Measurements from ENCODE around the gene SLC35C1. TPM values are rescaled to one million over a fixed set of nuclear protein-coding genes. Genes with fewer than 3 reads are reported as not detected.

SLC35C1 gene
- total and polyA plus RNA-seq, 2 of the 8 experiments (the other 6 are each of a cell fraction or from before 2014, with no cell fraction given): 4.6 to 10.6 TPM

- Histone ChIP-seq H3K9me3 (ENCODE audit: insufficient read depth in 2 of 2, low read depth in 1 of 2, low read length in 1 of 2) (no peaks in the 10 kb centered on the region), H3K27me3 (replicated peaks in 1 of 4; ENCODE audit: control insufficient read depth in 3 of 4, extremely low read depth in 1 of 4, insufficient read depth in 3 of 4, low read length in 3 of 4) (no peaks in the 10 kb centered on the region), H3K4ac (replicated peaks; ENCODE audit: insufficient read length, low read depth, low read length) (no peak overlapping the region), H2BK20ac (ENCODE audit: low read length) (no peak overlapping the region), H3K36me3 (ENCODE audit: control insufficient read depth in 2 of 4, insufficient read depth in 4 of 4, low read length in 3 of 4) (peaks cover 3 to 27% (median 9%) of the 10 kb centered on the region in 4 experiments; a peak in 5 of 8 replicates), H4K91ac (replicated peaks; ENCODE audit: insufficient read length, low read length) (no peak overlapping the region), H3K4me3 (ENCODE audit: extremely low read depth in 1 of 4, insufficient read depth in 2 of 4, low read depth in 3 of 4, low read length in 4 of 4) (no peak overlapping the region), H3K14ac (ENCODE audit: insufficient read length) (no peak overlapping the region), H2AFZ (ENCODE audit: low read length) (no peak overlapping the region), H3K56ac (replicated peaks; ENCODE audit: insufficient read length, low read depth, low read length) (no peak overlapping the region), H3K4me1 (replicated peaks in 1 of 4; ENCODE audit: control insufficient read depth in 3 of 4, insufficient read depth in 4 of 4, low read length in 3 of 4) (peaks cover 13 to 28% (median 17%) of the 10 kb centered on the region in 4 experiments), H2AK5ac (ENCODE audit: low read depth, low read length) (no peak overlapping the region), H3K4me2 (ENCODE audit: insufficient read depth in 1 of 2, low read depth in 2 of 2, low read length in 2 of 2) (peak overlapping the region; percentile 30 to 48; a peak in 3 of 4 replicates), H3K9ac (replicated peaks in 1 of 4; ENCODE audit: extremely low read depth in 1 of 4, low read depth in 3 of 4, low read length in 3 of 4) (no peak overlapping the region), H4K8ac (ENCODE audit: extremely low read depth, insufficient read depth, low read length) (no peak overlapping the region), H2BK15ac (ENCODE audit: low read length) (no peak overlapping the region; the same call in 1 of the 2 replicates), H3K27ac (ENCODE audit: low read depth, low read length) (no peak overlapping the region; the same call in 1 of the 2 replicates), H3K79me1 (ENCODE audit: low read depth, low read length) (no peaks in the 10 kb centered on the region), H4K20me1 (replicated peaks in 1 of 2; ENCODE audit: control insufficient read depth in 1 of 2, insufficient read depth in 2 of 2, low read length in 2 of 2) (peaks cover 0 to 2% of the 10 kb centered on the region in 2 experiments), H3K23ac (ENCODE audit: insufficient read length) (no peak overlapping the region), H3K23me2 (ENCODE audit: low read depth, low read length) (no peaks in the 10 kb centered on the region), H2BK120ac (replicated peaks; ENCODE audit: low read depth, low read length) (no peak overlapping the region), H3K79me2 (ENCODE audit: control insufficient read depth in 1 of 2, insufficient read depth in 2 of 2, low read length in 2 of 2) (no peaks in the 10 kb centered on the region), H2BK12ac (ENCODE audit: low read depth, low read length) (no peak overlapping the region), H4K5ac (ENCODE audit: insufficient read length, low read depth, low read length) (no peak overlapping the region), H2BK5ac (ENCODE audit: low read depth, low read length) (0 out of 2 replicates have a peak overlapping the region, but pooled peaks have one; percentile 2), H3K18ac (ENCODE audit: extremely low read depth, low read length) (peak overlapping the region; percentile 62; the same call in 1 of the 2 replicates)
- POLR2A ChIA-PET (ENCODE audit: partially characterized antibody): interaction anchor here (1.0 to 4.7 kb wide), 2 partner anchors 9 to 11 kb away, joined by 3 to 17 read pairs; partner anchors contain the start of gene CRY2
- TF ChIP-seq YY1 (IDR thresholded peaks at IDR 0.05; ENCODE audit: low read depth, low read length) (no peak), JUND (IDR thresholded peaks at IDR 0.05; ENCODE audit: low read length) (no peak), CHD2 (IDR thresholded peaks at IDR 0.05; ENCODE audit: low read length) (no peak), JUN (IDR thresholded peaks at IDR 0.05; ENCODE audit: low read depth, low read length) (no peak), BACH1 (IDR thresholded peaks at IDR 0.05; ENCODE audit: low read length) (no peak), FOSL1 (IDR thresholded peaks at IDR 0.05; ENCODE audit: insufficient read depth, low read depth, low read length) (no peak)
- DNase-seq (ENCODE audit: low read depth in 1 of 2, low spot score in 2 of 2) (no peak), FAIRE-seq (no peak)
- 85% methylated on average over 5 of the region's 5 CpGs; no CpG with 5 or more reads in 1 of the 2 experiments for WGBS, 2 experiments (ENCODE audit: extremely low coverage in 1 of 2, insufficient coverage in 1 of 2, insufficient read length in 1 of 2, insufficient replicate concordance in 2 of 2, low coverage in 1 of 2, low lambda C conversion rate in 2 of 2, missing lambda C conversion rate in 1 of 2)
- CTCF ChIA-PET (ENCODE audit: partially characterized antibody): interaction anchor here (0.7 to 8.6 kb wide), 6 partner anchors 13 to 400 kb away, joined by 3 to 90 read pairs (median 4); no protein-coding TSS in a partner anchor
Measured at GRCh38 chr11:45858751-45859398, 53.9 kb downstream of the SLC35C1 start.

Measured in H1 (cell line).